Bronchial epithelial cell (primary cell): ENCODE data around the gene PAK6. TPM values are rescaled to one million over a fixed set of nuclear protein-coding genes. Genes with fewer than 3 reads are reported as not detected.

Experiments used
- DNase-seq: peaks from one replicate; pipeline ENCODE4 v3.0.0-alpha.2; 2010; ENCODE audit warnings: low read depth
- FAIRE-seq: peaks from 2 replicates; lab custom pipeline; 2011; peaks lifted over from hg19 to GRCh38; lab: Jason Lieb, UNC
- H3K27me3 ChIP-seq: 2 replicates; pipeline ENCODE4 v1.5.1; 2011; ENCODE audit warnings: low read length; ENCODE audit not compliant: control insufficient read depth, insufficient read depth
- H3K36me3 ChIP-seq: 2 replicates; pipeline ENCODE4 v1.5.1; 2011; ENCODE audit warnings: low read length; ENCODE audit not compliant: control insufficient read depth, insufficient read depth
- H3K4me3 ChIP-seq: 2 replicates; pipeline ENCODE4 v1.5.1; 2011; ENCODE audit warnings: mild to moderate bottlenecking, low read depth, low read length, control low read depth
- total RNA-seq: library from RNA; depleted of rRNA; stranded (reverse); fragments of >200 nt; gene quantifications from 2 replicates; pipeline ENCODE4 v1.2.1, GENCODE V29; 2014
- TF ChIP-seq, protein P1 (sequence below): IDR thresholded peaks from 2 replicates; pipeline ENCODE4 v1.5.1; 2011; ENCODE audit warnings: mild to moderate bottlenecking, moderate library complexity, low read length, control low read depth, inconsistent platforms; ENCODE audit not compliant: insufficient read depth, severe bottlenecking

The PAK6 gene
- total RNA-seq, 1 donor from 2014 or later: 11.6 TPM

DNA sequence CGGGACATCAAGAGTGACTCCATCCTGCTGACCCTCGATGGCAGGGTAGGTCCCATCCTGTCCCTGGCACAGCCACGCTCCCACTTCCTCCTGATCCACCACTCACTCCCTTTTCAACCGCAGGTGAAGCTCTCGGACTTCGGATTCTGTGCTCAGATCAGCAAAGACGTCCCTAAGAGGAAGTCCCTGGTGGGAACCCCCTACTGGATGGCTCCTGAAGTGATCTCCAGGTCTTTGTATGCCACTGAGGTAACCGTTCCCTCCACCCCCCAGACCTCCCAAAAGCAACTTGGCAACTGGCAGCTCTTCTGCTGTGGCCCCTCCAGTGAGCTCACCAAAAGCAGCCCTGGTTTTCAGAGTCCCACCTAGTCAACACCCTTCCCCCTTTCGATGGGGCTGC is 34.6 kb downstream of the PAK6 start:
- no peak overlapping the region for H3K4me3 ChIP-seq
- FAIRE-seq (no peak), DNase-seq (no peak)
- H3K27me3 ChIP-seq: no peaks in the 10 kb centered on the region
- H3K36me3 ChIP-seq: peaks cover 39% of the 10 kb centered on the region
- TF ChIP-seq, protein P1, sequence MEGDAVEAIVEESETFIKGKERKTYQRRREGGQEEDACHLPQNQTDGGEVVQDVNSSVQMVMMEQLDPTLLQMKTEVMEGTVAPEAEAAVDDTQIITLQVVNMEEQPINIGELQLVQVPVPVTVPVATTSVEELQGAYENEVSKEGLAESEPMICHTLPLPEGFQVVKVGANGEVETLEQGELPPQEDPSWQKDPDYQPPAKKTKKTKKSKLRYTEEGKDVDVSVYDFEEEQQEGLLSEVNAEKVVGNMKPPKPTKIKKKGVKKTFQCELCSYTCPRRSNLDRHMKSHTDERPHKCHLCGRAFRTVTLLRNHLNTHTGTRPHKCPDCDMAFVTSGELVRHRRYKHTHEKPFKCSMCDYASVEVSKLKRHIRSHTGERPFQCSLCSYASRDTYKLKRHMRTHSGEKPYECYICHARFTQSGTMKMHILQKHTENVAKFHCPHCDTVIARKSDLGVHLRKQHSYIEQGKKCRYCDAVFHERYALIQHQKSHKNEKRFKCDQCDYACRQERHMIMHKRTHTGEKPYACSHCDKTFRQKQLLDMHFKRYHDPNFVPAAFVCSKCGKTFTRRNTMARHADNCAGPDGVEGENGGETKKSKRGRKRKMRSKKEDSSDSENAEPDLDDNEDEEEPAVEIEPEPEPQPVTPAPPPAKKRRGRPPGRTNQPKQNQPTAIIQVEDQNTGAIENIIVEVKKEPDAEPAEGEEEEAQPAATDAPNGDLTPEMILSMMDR: no peak

DNA sequence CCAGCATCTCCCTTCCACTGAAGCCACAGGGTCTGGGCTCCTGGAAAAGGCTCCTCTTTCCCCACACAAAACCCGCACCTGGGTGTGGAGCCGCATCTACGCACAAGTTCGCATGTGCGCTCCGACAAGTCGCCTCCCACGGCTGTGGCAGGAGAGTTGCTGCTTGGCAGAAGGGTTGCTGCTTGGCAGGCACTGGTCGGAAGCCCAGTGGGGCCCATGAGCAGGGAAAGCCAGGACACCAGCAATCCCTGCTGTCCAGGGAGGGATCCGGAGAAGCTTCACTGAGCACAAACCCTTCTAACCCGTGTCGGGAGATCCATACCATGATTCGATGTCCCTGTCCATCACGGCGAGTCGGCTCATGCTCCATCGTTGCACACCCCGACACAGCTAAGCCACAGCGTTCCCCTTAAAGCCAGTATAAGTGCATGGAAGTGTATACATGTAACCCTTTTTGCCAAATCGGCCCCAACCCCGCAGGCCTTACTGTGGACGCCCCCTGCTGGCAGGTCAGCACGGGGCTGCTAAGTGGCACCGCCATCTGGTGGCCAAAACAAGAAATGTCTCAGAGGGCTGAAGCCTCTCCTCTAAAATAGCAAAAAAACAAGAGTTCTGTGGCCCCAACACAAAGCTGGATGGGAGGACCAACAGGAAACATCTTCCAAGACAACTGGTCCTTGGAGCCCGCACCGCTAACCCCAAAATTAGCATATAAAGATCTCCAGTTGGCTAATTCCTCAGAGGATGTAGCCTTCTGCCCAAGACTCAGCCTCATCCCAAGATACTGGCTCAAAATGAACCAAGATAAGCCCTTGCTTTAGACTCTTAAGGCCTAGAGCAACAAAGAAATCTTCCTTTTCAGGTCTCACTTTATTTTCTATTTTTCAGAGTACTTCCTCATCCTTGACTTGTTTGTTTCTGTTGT is 35.7 kb downstream of the PAK6 start:
- peaks cover 34% of the 10 kb centered on the region for H3K36me3 ChIP-seq
- H3K4me3 ChIP-seq: no peak overlapping the region
- DNase-seq (peak; percentile 53), FAIRE-seq (peak; percentile 55)
- TF ChIP-seq, protein P1: peak; percentile 100
- H3K27me3 ChIP-seq: no peaks in the 10 kb centered on the region

DNA sequence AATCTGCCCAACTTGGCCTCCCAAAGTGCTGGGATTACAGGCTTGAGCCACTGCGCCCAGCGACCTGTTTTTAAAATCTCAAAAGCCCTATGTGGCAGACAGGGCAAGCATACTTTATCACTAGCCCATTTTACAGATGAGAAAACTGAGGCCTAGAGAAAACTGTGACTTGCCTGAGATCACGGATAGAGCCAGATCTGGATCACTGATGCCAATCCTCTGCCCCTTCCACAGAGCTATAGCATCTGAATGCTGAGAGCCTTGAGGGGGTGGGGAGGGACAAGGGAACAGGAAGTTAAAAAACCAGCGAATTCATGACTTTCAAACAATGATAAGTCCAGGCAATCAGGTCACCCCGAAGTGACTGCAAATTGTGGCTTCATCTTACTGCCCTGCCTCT is 36.7 kb downstream of the PAK6 start:
- TF ChIP-seq, protein P1: no peak
- FAIRE-seq (no peak), DNase-seq (no peak)
- peaks cover 33% of the 10 kb centered on the region for H3K36me3 ChIP-seq
- peaks cover 2% of the 10 kb centered on the region for H3K27me3 ChIP-seq
- no peak overlapping the region for H3K4me3 ChIP-seq

DNA sequence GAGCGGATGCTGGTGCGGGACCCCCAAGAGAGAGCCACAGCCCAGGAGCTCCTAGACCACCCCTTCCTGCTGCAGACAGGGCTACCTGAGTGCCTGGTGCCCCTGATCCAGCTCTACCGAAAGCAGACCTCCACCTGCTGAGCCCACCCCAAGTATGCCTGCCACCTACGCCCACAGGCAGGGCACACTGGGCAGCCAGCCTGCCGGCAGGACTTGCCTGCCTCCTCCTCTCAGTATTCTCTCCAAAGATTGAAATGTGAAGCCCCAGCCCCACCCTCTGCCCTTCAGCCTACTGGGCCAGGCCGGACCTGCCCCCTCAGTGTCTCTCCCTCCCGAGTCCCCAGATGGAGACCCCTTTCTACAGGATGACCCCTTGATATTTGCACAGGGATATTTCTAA is 37.1 kb downstream of the PAK6 start:
- peaks cover 33% of the 10 kb centered on the region for H3K36me3 ChIP-seq
- TF ChIP-seq, protein P1: no peak
- peaks cover 5% of the 10 kb centered on the region for H3K27me3 ChIP-seq
- FAIRE-seq (no peak), DNase-seq (no peak)
- H3K4me3 ChIP-seq: no peak overlapping the region

DNA sequence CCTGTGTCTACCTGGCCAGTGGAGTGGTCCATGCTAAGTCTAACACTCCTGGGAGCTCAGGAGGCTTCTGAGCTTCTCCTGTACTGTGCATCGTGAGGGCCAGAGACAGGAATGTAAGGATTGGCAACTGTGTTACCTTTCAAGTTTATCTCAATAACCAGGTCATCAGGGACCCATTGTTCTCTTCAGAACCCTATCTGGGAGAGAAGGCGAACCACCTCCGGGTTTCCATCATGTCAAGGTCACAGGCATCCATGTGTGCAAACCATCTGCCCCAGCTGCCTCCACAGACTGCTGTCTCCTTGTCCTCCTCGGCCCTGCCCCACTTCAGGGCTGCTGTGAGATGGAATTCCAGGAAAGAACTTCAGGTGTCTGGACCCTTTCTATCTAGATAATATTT is 38.1 kb downstream of the PAK6 start:
- Histone ChIP-seq H3K36me3 (peaks cover 32% of the 10 kb centered on the region), H3K27me3 (peaks cover 12% of the 10 kb centered on the region), H3K4me3 (no peak overlapping the region)
- FAIRE-seq (no peak), DNase-seq (no peak)
- TF ChIP-seq, protein P1: no peak
